Cerebellar nuclear complex (tissue), 1 donor: ENCODE measurements around the gene ASTN2.

Experiments used
- DNase-seq, 2 experiments: peaks; one replicate each; lab custom pipeline; 2025; lab: John Stamatoyannopoulos, UW

The ASTN2 gene

GRCh38 chr9:116966199-116966598, 448.7 kb downstream of the ASTN2 start:
- no peak for DNase-seq

- no peak for DNase-seq
Observed at GRCh38 chr9:116964258-116964657, 450.6 kb downstream of the ASTN2 start.

- DNase-seq: peak; percentile 8 to 30
Observed at GRCh38 chr9:116959809-116960208, 455.0 kb downstream of the ASTN2 start.

- no peak for DNase-seq
Observed at GRCh38 chr9:116958881-116959280, 456.0 kb downstream of the ASTN2 start.

- DNase-seq: no peak
Observed at GRCh38 chr9:116954731-116955130, 460.1 kb downstream of the ASTN2 start.

- peak; percentile 3 to 70 for DNase-seq
Observed at GRCh38 chr9:116953271-116953670, 461.6 kb downstream of the ASTN2 start.

GRCh38 chr9:116952436-116952810, 462.4 kb downstream of the ASTN2 start:
- DNase-seq: no peak

GRCh38 chr9:116951588-116952435, 463.0 kb downstream of the ASTN2 start:
- no peak for DNase-seq

GRCh38 chr9:116945817-116946216, 469.0 kb downstream of the ASTN2 start:
- DNase-seq: no peak

GRCh38 chr9:116944714-116945534, 469.9 kb downstream of the ASTN2 start:
- no peak for DNase-seq

- no peak for DNase-seq
Observed at GRCh38 chr9:116943970-116944369, 470.9 kb downstream of the ASTN2 start.

GRCh38 chr9:116942593-116943061, 472.2 kb downstream of the ASTN2 start:
- no peak for DNase-seq

GRCh38 chr9:116941266-116941665, 473.6 kb downstream of the ASTN2 start:
- peak; percentile 13 to 21 for DNase-seq

GRCh38 chr9:116940614-116941215, 474.1 kb downstream of the ASTN2 start:
- DNase-seq: no peak

GRCh38 chr9:116939614-116940013, 475.2 kb downstream of the ASTN2 start:
- DNase-seq: no peak

- DNase-seq: no peak
Observed at GRCh38 chr9:116939161-116939560, 475.7 kb downstream of the ASTN2 start.

- DNase-seq: no peak
Observed at GRCh38 chr9:116937361-116937760, 477.5 kb downstream of the ASTN2 start.

- no peak for DNase-seq
Observed at GRCh38 chr9:116935149-116935897, 479.5 kb downstream of the ASTN2 start.

- no peak for DNase-seq
Observed at GRCh38 chr9:116934131-116934530, 480.7 kb downstream of the ASTN2 start.

- no peak for DNase-seq
Observed at GRCh38 chr9:116933251-116933650, 481.6 kb downstream of the ASTN2 start.

- no peak for DNase-seq
Observed at GRCh38 chr9:116929621-116930020, 485.2 kb downstream of the ASTN2 start.

GRCh38 chr9:116928884-116929283, 486.0 kb downstream of the ASTN2 start:
- no peak for DNase-seq
